Measurements from ENCODE around the gene IDH1. TPM values are rescaled to one million over a fixed set of nuclear protein-coding genes. Genes with fewer than 3 reads are reported as not detected.

IDH1 gene
- total and polyA plus RNA-seq, 7 donors, result 34.2 to 287 (median 46.4) TPM

DNA sequence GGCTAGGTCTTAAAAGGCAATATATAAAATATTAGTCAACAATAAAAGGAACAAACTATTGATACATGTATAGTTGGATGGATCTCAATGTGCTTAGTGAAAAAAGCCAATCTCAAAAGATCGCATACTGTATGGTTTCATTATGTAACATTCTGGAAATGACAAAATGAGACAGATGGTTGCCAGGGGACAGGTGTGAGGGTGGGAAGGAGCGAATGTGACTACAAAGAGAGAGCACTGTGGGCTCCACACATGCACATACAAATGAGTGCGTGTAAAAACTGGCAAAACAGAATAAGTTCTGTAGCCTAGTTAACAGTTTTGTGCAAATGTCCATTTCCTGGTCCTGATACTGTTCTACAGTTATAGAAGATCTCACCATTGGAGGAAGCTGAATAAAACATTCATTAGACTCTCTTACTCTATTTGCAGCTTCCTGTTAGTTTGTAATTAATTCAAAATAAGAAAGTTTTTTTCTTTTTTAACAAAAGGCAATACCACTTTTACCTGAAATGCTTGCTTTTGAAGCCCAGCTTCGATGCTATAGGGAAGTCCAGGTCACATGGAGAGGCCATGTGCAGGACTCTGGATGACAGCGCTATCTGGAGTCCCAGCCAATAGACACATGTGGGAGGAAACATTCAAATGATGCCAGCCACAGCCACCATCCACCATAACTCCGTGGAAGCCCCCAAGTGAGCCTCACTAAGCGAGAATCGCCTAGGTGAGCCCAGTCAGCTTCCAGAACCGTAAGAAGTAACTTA is 44.0 kb downstream of the IDH1 start:
- intact Hi-C loops (cut with DNase I), result no loop called here
- H3K9me3 ChIP-seq, result no peaks in the 10 kb centered on the region
- H3K4me1 ChIP-seq, result no peaks in the 10 kb centered on the region
- no peaks in the 10 kb centered on the region for H3K27me3 ChIP-seq
- no peak for DNase-seq
- H3K36me3 ChIP-seq, result no peaks in the 10 kb centered on the region
- no peak for TF ChIP-seq POLR2AphosphoS5 (IDR thresholded peaks at IDR 0.05)
- no peak for TF ChIP-seq EP300 (IDR thresholded peaks at IDR 0.05)
- no peak for TF ChIP-seq POLR2A (IDR thresholded peaks at IDR 0.05)
- TF ChIP-seq, protein P1, sequence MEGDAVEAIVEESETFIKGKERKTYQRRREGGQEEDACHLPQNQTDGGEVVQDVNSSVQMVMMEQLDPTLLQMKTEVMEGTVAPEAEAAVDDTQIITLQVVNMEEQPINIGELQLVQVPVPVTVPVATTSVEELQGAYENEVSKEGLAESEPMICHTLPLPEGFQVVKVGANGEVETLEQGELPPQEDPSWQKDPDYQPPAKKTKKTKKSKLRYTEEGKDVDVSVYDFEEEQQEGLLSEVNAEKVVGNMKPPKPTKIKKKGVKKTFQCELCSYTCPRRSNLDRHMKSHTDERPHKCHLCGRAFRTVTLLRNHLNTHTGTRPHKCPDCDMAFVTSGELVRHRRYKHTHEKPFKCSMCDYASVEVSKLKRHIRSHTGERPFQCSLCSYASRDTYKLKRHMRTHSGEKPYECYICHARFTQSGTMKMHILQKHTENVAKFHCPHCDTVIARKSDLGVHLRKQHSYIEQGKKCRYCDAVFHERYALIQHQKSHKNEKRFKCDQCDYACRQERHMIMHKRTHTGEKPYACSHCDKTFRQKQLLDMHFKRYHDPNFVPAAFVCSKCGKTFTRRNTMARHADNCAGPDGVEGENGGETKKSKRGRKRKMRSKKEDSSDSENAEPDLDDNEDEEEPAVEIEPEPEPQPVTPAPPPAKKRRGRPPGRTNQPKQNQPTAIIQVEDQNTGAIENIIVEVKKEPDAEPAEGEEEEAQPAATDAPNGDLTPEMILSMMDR (IDR thresholded peaks at IDR 0.05), result no peak
- no peak overlapping the region for H3K4me3 ChIP-seq
- H3K27ac ChIP-seq, result no peak overlapping the region
- 88 to 92% methylated on average over 9 of the region's 9 CpGs for WGBS, 2 donors

DNA sequence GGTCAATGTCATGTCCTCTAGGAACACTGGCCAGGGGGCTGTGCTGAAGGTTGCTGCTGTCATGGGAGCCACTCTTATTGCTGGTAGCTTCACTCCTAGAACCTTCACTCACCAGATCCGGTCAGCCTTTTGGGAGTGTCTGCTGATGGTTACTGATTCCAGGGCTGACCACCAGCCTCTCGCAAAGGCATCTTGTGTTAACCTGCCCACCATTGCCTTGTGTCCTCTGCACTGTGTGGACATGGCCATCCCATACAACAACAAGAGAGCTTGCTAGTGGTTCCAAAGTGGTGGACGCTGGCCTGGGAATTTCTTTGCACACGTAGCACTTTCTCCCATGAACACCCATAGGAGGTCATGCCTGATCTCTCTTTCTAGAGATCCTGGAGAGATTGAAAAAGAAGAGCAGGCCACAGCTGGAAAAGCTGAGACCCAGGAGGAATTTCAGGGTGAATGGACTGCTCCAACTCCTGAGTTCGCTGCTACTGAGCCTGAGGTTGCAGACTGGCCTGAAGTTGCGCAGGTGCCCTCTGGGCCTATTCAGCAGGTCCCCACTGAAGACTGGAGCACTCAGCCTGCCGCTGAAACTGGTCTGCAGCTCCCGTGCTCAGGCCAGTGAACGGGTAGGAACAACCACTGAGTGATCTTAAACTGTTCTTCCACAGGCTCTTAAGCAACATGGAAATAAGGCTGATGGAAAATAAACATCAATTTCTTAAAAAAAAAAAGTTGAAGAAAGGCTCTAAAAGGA is 46.4 kb downstream of the IDH1 start:
- no peaks in the 10 kb centered on the region for H3K9me3 ChIP-seq
- no peak overlapping the region for H3K4me3 ChIP-seq
- no peaks in the 10 kb centered on the region for H3K36me3 ChIP-seq
- H3K27ac ChIP-seq, result no peak overlapping the region
- intact Hi-C loops (cut with DNase I), result no loop called here
- 93% methylated on average over 9 of the region's 9 CpGs for WGBS, 2 donors
- H3K27me3 ChIP-seq, result no peaks in the 10 kb centered on the region
- H3K4me1 ChIP-seq, result no peaks in the 10 kb centered on the region
- TF ChIP-seq, protein P1 (IDR thresholded peaks at IDR 0.05), result no peak
- DNase-seq, result no peak

DNA sequence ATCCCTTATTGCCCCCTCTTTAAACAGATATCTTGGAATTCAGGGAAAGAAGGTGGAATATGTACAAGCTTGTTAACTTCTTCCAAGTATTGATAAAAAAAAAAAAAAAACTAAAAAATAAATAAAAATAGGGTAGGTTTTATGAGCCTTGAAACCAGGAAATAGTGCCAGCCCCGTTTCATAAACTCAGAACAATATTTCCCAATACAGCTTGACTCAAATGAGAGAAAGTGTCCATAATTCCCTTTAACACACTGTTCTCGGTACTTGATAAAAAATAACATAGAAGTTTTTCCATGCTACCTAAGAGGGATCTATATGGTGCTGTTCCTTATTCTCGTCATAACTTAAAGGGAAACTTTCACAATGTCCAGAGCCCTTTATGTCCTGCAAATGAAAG is 47.1 kb downstream of the IDH1 start:
- Histone ChIP-seq H3K27me3 (no peaks in the 10 kb centered on the region), H3K4me1 (no peaks in the 10 kb centered on the region), H3K27ac (no peak overlapping the region), H3K36me3 (no peaks in the 10 kb centered on the region), H3K4me3 (no peak overlapping the region), H3K9me3 (no peaks in the 10 kb centered on the region)
- DNase-seq, result no peak
- WGBS, 2 donors, result 58 to 75% methylated on average over 3 of the region's 3 CpGs
- intact Hi-C loops (cut with DNase I), result no loop called here
- TF ChIP-seq, protein P1 (IDR thresholded peaks at IDR 0.05), result no peak
- TF ChIP-seq EP300 (IDR thresholded peaks at IDR 0.05) (no peak), POLR2A (IDR thresholded peaks at IDR 0.05) (no peak), POLR2AphosphoS5 (IDR thresholded peaks at IDR 0.05) (no peak)

DNA sequence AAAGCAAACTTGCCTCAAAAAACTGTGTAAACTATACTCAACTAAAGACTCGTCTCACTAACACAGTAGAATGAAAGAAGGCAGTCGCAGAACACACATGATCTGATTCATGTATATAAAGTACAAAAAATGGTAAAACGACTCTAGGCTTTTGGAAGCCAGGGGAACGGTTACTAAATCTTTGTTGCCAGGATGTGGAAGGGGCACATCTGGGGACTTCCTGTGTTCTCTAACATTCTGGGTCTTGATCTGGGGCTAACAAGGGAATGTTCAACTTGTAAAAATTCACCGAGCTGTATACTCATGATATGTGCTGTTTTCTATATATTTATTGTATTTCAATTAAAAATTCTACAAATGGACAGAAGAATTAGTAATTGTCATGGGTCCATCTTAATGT is 50.7 kb downstream of the IDH1 start:
- DNase-seq, result no peak
- WGBS, 2 donors, result 44 to 82% methylated on average over 5 of the region's 5 CpGs
- no peak for TF ChIP-seq EP300 (IDR thresholded peaks at IDR 0.05)
- TF ChIP-seq, protein P1 (IDR thresholded peaks at IDR 0.05), result no peak
- TF ChIP-seq POLR2AphosphoS5 (IDR thresholded peaks at IDR 0.05), result no peak
- TF ChIP-seq POLR2A (IDR thresholded peaks at IDR 0.05), result no peak
- no peak overlapping the region for H3K27ac ChIP-seq
- no peaks in the 10 kb centered on the region for H3K36me3 ChIP-seq
- no peak overlapping the region for H3K4me3 ChIP-seq
- H3K9me3 ChIP-seq, result no peaks in the 10 kb centered on the region
- intact Hi-C loops (cut with DNase I), result no loop called here
- H3K27me3 ChIP-seq, result no peaks in the 10 kb centered on the region
- no peaks in the 10 kb centered on the region for H3K4me1 ChIP-seq
